ENCODE measurements around the gene PTCD3.
A peak's percentile ranks its signal among the peaks of the same experiment; 100 is the strongest.

Gene PTCD3

GRCh38 chr2:86160156-86160952 lies 54.3 kb downstream of the PTCD3 start:
- H3K4me3 Mint-ChIP-seq, result no peak overlapping the region
- H3K27ac Mint-ChIP-seq, result no peak overlapping the region
- ATAC-seq (no peak), DNase-seq (no peak)
- no peaks in the 10 kb centered on the region for H3K4me1 Mint-ChIP-seq
- no peaks in the 10 kb centered on the region for H3K27me3 Mint-ChIP-seq
- no peaks in the 10 kb centered on the region for H3K9me3 Mint-ChIP-seq

- H3K27ac Mint-ChIP-seq, result no peak overlapping the region
- H3K9me3 Mint-ChIP-seq, result no peaks in the 10 kb centered on the region
- DNase-seq, result no peak
- H3K4me3 Mint-ChIP-seq, result no peak overlapping the region
- no peak for ATAC-seq
- no peaks in the 10 kb centered on the region for H3K27me3 Mint-ChIP-seq
- peaks cover 2% of the 10 kb centered on the region for H3K4me1 Mint-ChIP-seq
These were observed 64.4 kb downstream of the PTCD3 start for GRCh38 chr2:86170449-86170848.

GRCh38 chr2:86171295-86171694 lies 65.3 kb downstream of the PTCD3 start:
- DNase-seq, result no peak
- Mint-ChIP-seq H3K4me3 (no peak overlapping the region), H3K27me3 (no peaks in the 10 kb centered on the region), H3K4me1 (peaks cover 10% of the 10 kb centered on the region), H3K9me3 (no peaks in the 10 kb centered on the region), H3K27ac (no peak overlapping the region)
- ATAC-seq, result no peak

GRCh38 chr2:86172610-86173009 lies 66.6 kb downstream of the PTCD3 start:
- peak overlapping the region; percentile 71 to 80 for H3K27ac Mint-ChIP-seq
- no peaks in the 10 kb centered on the region for H3K27me3 Mint-ChIP-seq
- H3K9me3 Mint-ChIP-seq, result no peaks in the 10 kb centered on the region
- no peak for DNase-seq
- no peak overlapping the region for H3K4me3 Mint-ChIP-seq
- ATAC-seq, result no peak
- H3K4me1 Mint-ChIP-seq, result peaks cover 13% of the 10 kb centered on the region

- no peaks in the 10 kb centered on the region for H3K9me3 Mint-ChIP-seq
- H3K27me3 Mint-ChIP-seq, result no peaks in the 10 kb centered on the region
- H3K27ac Mint-ChIP-seq, result no peak overlapping the region
- no peak for ATAC-seq
- DNase-seq, result no peak
- peaks cover 13% of the 10 kb centered on the region for H3K4me1 Mint-ChIP-seq
- H3K4me3 Mint-ChIP-seq, result no peak overlapping the region
These were observed 68.4 kb downstream of the PTCD3 start for GRCh38 chr2:86174445-86174844.

- Mint-ChIP-seq H3K9me3 (no peaks in the 10 kb centered on the region), H3K4me3 (no peak overlapping the region), H3K4me1 (peaks cover 13% of the 10 kb centered on the region), H3K27ac (peak overlapping the region; percentile 4 to 85), H3K27me3 (no peaks in the 10 kb centered on the region)
- ATAC-seq (no peak), DNase-seq (no peak)
These were observed 69.8 kb downstream of the PTCD3 start for GRCh38 chr2:86175828-86176227.

- DNase-seq (no peak), ATAC-seq (no peak)
- H3K9me3 Mint-ChIP-seq, result no peaks in the 10 kb centered on the region
- H3K4me1 Mint-ChIP-seq, result peaks cover 13% of the 10 kb centered on the region
- H3K4me3 Mint-ChIP-seq, result no peak overlapping the region
- H3K27me3 Mint-ChIP-seq, result no peaks in the 10 kb centered on the region
- peak overlapping the region in 1 of 2 donors; percentile 5 for H3K27ac Mint-ChIP-seq
These were observed 70.6 kb downstream of the PTCD3 start for GRCh38 chr2:86176597-86176996.

GRCh38 chr2:86185517-86186212 lies 79.6 kb downstream of the PTCD3 start:
- Mint-ChIP-seq H3K4me3 (peak overlapping the region; percentile 52 to 70), H3K27me3 (no peaks in the 10 kb centered on the region), H3K9me3 (no peaks in the 10 kb centered on the region), H3K27ac (peak overlapping the region; percentile 91 to 96), H3K4me1 (peaks cover 74% of the 10 kb centered on the region)
- ATAC-seq, result peak; percentile 66
- DNase-seq, result no peak

- Mint-ChIP-seq H3K27ac (peak overlapping the region; percentile 7 to 73), H3K4me1 (peaks cover 81% of the 10 kb centered on the region), H3K4me3 (peak overlapping the region; percentile 52 to 70), H3K27me3 (no peaks in the 10 kb centered on the region), H3K9me3 (no peaks in the 10 kb centered on the region)
- peak; percentile 74 for ATAC-seq
- no peak for DNase-seq
These were observed 80.4 kb downstream of the PTCD3 start for GRCh38 chr2:86186431-86186830.

GRCh38 chr2:86189782-86190416 lies 83.9 kb downstream of the PTCD3 start:
- H3K4me1 Mint-ChIP-seq, result peaks cover 87% of the 10 kb centered on the region
- DNase-seq, result no peak
- no peak overlapping the region for H3K4me3 Mint-ChIP-seq
- H3K9me3 Mint-ChIP-seq, result no peaks in the 10 kb centered on the region
- H3K27ac Mint-ChIP-seq, result peak overlapping the region; percentile 44 to 72
- ATAC-seq, result no peak
- no peaks in the 10 kb centered on the region for H3K27me3 Mint-ChIP-seq
